Suppressor macrophage treated with lipopolysaccharide for 1 hour (primary cell): Measurements from ENCODE around the gene SYCE1.
"Not testable (repeated sequence)": the region's sequence is repeated elsewhere in the genome, so short reads cannot be mapped to it uniquely, and the experiment has no call there.

Experiments used
- DNase-seq, 3 donors: peaks; one replicate each; pipeline ENCODE4 v3.0.0-alpha.2; 2020 to 2022

Gene SYCE1

GRCh38 chr10:133555521-133555920 is 9.9 kb downstream of the SYCE1 start:
- DNase-seq: no peak

DNA sequence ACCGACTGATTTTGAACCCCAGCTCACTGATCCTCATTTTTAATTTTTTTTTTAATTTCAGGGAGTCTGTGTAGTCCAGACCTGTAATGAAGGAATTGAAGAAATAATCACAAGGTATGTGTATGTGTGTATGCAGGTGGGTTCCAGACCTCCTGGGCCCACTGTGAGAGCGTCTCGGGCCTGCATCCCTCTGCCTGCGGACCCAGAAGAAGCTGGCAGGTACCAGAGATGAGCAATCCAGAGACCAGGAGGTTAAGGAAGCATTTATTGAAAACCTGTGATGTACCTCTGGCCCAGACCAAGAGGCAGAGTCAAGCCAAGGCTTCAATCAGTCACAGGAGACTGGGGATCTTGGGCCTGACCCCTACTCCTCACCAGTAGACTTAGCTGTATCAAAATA is 10.8 kb downstream of the SYCE1 start:
- DNase-seq: no peak

DNA sequence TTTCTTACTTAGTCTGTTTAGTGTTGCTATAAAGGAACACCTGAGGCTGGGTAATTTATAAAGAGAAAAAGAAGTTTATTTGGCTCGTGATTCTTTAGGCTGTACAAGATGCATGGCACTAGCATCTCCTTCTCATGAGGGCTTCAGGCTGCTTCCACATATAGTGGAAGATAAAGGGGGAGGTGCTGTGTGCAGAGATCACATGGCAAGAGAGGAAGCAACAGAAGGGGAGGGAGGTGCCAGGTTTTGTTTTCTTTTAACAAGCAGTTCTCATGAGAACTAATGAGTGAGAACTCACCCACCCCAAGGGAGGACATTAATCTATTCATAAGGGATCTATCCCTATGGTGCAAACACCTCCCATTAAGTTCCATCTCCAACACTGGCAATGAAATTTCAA is 20.9 kb downstream of the SYCE1 start:
- DNase-seq: no peak

GRCh38 chr10:133541441-133541975 is 23.9 kb downstream of the SYCE1 start:
- DNase-seq: not testable (repeated sequence)

- peak in 1 of 3 donors; percentile 10 for DNase-seq
Observed at GRCh38 chr10:133537546-133538545, 27.5 kb downstream of the SYCE1 start.

DNA sequence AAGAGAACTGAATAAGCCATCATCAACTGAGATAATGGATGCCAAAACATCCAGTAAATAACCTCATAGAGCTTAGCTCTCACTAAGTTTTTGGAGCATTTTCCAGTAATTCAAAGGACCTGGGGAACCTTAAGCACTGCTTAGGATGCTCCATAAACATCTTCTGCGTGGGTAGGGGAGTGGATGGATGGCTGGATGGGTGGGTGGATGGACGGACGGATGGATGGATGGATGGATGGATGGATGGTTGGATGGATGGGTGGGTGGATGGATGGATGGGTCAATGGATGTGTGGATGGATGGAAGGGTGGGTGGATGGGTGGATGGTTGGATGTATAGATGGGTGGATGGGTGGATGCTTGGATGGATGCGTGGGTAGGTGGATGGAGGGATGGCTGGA is 29.2 kb downstream of the SYCE1 start:
- DNase-seq: no peak

DNA sequence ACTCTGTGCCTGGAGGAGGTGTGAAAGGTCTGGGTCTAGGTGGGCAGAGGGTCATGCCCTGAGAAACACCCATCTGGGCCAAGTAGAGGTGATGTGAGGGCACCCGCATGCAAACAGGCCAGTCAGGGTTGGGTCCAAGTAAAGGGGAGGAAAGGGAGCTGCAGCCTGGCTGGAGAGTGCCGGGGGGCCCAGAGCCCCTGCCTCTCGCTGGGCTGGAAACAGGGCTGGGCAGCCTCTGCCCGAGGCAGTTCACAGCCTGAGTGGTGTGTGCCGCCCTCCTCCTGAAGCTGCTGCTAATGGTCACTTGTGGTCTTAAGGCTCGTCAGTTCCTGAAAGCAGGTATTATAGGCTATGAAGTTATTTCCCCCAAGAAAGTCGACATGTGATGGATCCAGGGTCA is 31.0 kb downstream of the SYCE1 start:
- no peak for DNase-seq

- no peak for DNase-seq
Observed at GRCh38 chr10:133532871-133533270, 32.5 kb downstream of the SYCE1 start.

GRCh38 chr10:133530506-133530905 is 34.9 kb downstream of the SYCE1 start:
- DNase-seq: no peak

DNA sequence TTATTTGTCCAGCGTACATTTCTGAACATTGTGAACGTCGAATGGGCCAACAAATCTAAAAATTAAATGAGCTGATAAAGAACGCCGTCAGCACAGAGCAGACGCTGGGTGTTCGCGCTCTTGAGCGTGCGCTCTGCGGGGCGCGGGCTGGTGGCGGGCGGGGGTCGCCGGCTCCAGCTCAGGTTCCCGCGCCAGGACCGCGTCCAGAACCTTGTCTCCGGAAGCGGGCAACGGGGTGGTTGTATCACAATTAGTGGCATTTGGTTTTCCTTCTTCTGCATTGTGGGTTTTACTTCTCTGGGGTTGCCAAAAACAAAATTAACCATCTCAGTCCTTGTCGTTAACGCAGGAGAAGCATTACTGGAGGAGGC is 35.8 kb downstream of the SYCE1 start:
- DNase-seq: no peak

DNA sequence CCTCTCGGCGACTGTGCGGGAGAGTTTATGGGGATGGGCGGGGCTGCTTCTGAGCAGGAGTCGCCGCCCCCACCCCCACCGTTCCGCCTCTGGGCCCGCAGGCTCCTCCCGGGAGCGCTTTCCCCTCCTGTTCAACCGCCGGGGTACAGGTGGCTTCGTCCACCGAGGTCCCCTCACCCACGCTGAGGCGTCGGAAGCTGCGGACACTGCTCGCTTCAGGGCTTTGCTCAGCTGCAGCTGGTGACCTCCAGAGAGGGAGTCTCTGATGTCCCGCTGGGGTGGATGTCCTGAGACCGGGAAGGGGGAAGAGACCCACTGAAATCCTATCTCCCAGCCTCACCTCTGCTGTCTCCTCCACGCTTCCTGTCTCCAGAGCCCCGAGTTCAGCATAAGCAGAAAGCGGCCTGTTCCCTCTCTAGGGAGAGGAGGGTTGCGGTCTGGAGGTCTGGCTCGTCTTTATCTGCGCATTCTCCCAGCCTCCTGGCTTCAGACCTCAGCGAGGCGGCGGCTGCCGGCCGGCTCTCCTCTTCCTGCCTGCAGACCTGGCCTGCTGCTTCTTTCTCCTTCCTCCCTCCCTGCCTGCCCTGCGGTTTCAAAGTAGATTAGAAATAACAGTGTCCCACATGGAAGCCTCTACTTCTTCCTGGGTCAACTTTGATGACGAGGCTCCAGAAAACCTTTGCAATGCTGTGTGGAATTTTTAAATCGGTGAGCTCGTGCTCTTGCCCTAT is 36.4 kb downstream of the SYCE1 start:
- DNase-seq: no peak

DNA sequence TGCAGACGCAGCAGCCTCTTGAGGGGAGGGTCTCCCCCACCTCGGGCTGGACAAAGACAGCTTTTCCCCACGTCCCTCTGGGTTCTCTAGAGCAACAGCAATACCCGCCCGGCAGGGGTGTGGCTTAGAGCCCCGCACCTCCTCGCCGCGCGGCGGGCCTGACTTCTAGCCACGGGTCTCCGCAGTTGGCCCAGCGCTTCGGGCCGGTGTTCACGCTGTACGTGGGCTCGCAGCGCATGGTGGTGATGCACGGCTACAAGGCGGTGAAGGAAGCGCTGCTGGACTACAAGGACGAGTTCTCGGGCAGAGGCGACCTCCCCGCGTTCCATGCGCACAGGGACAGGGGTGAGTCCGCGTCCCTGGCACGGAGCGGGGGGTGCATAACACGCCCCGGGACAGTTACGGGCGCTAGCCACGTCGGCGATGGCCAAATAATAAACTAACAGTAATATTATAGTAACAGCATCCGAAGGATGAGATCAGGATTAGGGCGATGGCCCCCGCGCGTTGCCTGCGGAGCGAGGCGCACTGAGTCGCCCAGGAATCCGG is 37.0 kb downstream of the SYCE1 start:
- no peak for DNase-seq

DNA sequence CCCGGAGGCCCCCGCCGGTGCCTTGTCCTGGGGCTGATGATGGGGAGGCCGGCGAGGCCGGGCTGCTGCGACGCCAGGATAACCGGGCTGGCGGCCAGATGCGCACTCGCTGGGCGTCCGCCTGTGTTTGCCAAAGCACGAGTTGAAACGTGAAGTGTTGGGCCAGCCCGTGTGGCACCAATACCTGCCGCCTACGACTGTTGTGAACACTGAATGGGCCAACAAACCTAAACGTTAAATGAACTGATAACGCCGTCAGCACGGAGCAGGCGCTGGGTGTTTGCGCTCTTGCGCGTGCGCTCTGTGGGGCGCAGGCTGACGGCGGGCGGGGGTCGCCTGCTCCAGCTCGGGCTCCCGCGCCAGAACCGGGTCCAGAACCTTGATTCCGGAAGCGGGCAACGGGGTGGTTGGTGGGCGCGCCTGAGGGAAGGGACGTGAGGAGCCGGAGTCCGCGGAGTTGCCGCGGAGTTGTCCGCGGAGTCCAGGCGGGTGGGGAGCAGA is 37.6 kb downstream of the SYCE1 start:
- DNase-seq: no peak

GRCh38 chr10:133526957-133527588 is 38.3 kb downstream of the SYCE1 start, which contains the start of gene CYP2E1:
CYP2E1 (plus strand) TSS chr10:133527363; CDS start chr10:133527396, 33 bp downstream.
- DNase-seq: no peak

DNA sequence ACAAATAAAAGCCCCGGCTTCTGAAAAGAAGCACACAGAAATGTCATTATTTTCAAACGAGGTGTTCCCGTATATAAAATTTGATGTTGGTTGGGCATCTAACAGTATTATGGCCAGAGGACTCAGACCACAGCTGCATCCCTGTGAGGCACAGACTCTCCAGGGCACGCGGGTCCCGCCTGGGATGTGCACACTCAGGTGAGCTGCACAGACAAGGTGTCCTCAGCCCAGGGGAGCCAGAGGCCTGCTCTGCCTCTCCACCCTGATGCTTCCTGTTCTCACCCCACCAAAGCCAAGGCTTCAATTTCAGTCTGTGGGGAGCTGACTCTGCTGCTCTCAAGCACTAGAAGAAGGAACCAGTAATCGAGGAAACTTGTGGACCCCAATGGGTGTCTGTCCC is 39.9 kb downstream of the SYCE1 start:
- DNase-seq: no peak

DNA sequence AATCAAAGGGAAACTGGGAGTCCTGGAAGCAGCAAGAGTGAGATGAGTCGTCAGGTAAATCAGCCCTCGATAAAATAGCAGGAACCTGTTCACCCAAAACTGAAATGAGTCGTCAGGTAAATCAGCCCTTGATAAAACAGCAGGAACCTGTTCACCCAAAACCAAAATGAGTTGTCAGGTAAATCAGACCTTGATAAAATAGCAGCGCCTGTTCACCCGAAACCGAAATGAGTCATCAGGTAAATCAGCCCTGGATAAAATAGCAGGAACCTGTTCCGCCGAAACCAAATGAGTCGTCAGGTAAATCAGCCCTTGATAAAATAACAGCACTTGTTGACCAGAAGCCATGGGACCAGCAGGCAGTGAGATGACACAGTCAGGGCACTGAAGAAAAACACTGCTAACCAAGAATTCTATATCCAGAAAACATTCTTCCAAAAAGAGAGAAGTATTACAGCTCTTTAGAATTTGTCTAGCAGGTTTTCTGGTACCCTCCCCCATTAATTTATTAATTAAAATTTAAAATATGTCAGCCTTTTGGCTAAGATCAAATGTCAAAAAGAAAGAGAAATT is 41.7 kb downstream of the SYCE1 start:
- DNase-seq: no peak

GRCh38 chr10:133520193-133520738 is 45.1 kb downstream of the SYCE1 start:
- peak; percentile 74 to 93 (median 86) for DNase-seq

GRCh38 chr10:133518517-133518916 is 46.9 kb downstream of the SYCE1 start:
- not testable (repeated sequence) for DNase-seq

DNA sequence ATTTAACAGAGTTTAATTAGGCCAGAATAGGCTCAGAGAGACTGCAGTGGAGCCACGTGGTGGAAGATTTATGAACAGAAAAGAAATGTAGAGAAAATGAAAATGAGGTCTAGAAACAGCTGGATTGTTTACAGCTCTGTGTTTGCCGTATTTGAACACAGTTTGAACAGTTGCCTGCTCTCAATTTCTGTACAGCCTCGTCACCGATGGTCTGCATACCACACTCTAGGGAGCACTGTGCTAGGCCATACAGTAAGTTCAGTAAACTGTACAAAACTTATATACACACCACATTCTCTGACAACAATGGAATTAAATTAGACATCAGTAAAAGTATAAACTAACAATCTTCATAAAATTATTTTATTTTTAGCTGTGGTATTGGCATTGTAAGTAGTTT is 49.3 kb downstream of the SYCE1 start:
- DNase-seq: no peak

DNA sequence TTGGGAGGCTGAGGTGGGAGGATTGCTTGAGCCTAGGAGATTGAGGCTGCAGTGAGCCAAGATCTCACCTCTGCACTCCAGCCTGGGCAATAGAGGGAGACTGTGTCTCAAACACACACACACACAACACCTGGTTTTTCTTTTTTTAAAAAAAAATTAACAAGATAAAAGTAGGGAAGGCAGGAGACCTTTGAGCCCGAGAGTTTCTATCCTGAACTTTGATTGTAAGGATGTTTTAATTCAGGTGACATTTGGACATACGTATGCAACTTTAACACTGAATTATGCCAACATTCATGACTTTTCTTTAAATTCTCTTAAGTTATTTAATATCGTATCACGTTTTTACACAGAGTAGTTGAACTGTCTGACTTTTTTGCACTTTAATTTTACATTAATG is 49.9 kb downstream of the SYCE1 start:
- DNase-seq: no peak

DNA sequence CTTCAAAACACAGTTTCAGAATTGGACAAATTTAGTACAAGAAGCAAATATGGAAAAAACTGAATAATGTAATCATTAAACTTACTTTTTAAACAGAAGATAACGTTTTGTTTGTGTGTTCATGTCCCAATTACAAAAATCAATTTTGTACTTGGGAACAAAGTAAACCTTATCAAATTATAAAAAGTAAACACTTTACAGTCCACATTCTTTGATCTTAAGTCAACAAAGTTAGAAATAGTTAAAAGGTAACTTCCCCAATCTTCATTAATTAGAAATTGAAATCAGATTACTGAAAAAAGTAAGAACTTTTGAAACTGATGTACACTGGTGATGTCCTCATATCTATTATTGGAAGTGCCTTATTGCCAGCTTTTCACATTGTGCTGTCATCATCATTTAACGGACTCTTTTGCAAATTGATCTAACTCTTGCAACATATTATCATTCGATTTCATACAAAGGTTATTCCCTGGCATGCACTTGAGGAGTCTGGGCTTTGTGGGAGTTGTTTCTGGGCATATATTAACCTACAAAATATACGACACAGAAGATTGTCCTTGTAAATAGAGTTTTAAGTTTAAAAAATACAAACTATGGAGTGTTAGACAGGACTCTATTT is 53.4 kb downstream of the SYCE1 start:
- DNase-seq: no peak
